ENCODE data around the gene WNT3A. TPM values are rescaled to one million over a fixed set of nuclear protein-coding genes. Genes with fewer than 3 reads are reported as not detected.

WNT3A gene
- total and polyA plus RNA-seq, 9 of the 15 experiments (the other 6 are each of a cell fraction or from before 2014, with no cell fraction given): not detected

GRCh38 chr1:228009116-228009827 is 2.5 kb downstream of the WNT3A start (continued):
- no peak for TF ChIP-seq ZKSCAN1 (IDR thresholded peaks at IDR 0.05; ENCODE audit: low read depth, low read length)
- no peak for TF ChIP-seq POLR2G (IDR thresholded peaks at IDR 0.05; ENCODE audit: low read depth, low read length)
- no peak for TF ChIP-seq ZEB2 (IDR thresholded peaks at IDR 0.05)
- TF ChIP-seq CGGBP1 (CRISPR knock-in tag; IDR thresholded peaks at IDR 0.05): no peak
- no peak for TF ChIP-seq TEAD2 (tag; IDR thresholded peaks at IDR 0.05)
- no peak for TF ChIP-seq PTBP1 (IDR thresholded peaks at IDR 0.05; ENCODE audit: low read depth, low read length)
- no peak for TF ChIP-seq ZC3H11A (IDR thresholded peaks at IDR 0.05; ENCODE audit: low read depth, low read length)
- no peak for TF ChIP-seq ZNF583 (CRISPR knock-in tag; IDR thresholded peaks at IDR 0.05)
- TF ChIP-seq POLR2H (tag; IDR thresholded peaks at IDR 0.05; ENCODE audit: low read depth): no peak
- TF ChIP-seq ZNF75A (CRISPR knock-in tag; IDR thresholded peaks at IDR 0.05): no peak
